ENCODE data around the gene JMJD1C.
"Not testable (repeated sequence)": the region's sequence is repeated elsewhere in the genome, so short reads cannot be mapped to it uniquely, and the experiment has no call there.

The JMJD1C gene

DNA sequence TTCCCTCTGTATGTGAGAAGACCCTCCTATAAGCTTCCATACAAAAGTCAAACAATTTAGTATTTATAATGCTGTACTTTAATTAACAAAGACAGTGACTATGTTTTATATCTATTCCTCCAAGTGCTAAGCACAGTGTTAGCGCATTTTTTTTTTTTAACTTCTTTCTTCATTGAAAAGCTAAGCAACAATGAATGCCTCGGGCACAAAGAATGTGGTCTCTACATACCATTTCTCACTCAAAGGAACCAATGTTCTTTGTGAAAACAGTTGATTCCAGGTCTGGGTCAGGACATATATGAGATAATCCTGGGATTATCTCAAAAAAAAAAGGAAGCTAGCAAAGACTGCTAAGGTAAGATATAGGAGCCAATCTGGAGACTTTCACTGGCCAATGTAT lies 29.2 kb upstream of the JMJD1C start:
- Mint-ChIP-seq H3K4me1 (ENCODE audit: low read depth) (peaks cover 25% of the 10 kb centered on the region), H3K4me3 (no peak overlapping the region), H3K27ac (no peak overlapping the region), H3K27me3 (no peaks in the 10 kb centered on the region), H3K36me3 (ENCODE audit: low read depth) (no peaks in the 10 kb centered on the region), H3K9me3 (no peaks in the 10 kb centered on the region)
- intact Hi-C loops (cut with micrococcal nuclease): no loop called here

DNA sequence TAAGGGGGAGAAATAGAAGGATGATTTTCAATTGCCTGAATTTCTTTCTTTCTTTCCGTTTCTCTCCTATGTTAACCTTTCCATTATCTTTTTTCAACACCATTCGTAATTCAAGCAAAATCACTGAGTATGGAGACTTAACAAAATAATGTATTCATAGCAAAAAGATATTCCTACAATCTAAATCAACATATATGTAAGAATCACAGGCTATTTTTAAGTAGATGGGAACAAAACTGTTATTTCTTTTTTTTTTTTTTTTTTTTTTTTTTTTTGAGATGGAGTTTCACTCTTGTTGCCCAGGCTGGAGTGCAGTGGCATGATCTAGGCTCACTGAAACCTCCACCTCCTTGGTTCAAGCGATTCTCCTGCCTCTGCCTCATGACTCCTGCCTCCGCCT lies 27.2 kb upstream of the JMJD1C start:
- H3K4me1 Mint-ChIP-seq (ENCODE audit: low read depth): peaks cover 16% of the 10 kb centered on the region
- H3K9me3 Mint-ChIP-seq: no peaks in the 10 kb centered on the region
- H3K36me3 Mint-ChIP-seq (ENCODE audit: low read depth): no peaks in the 10 kb centered on the region
- H3K27ac Mint-ChIP-seq: no peak overlapping the region
- intact Hi-C loops (cut with micrococcal nuclease): no loop called here
- H3K4me3 Mint-ChIP-seq: no peak overlapping the region
- H3K27me3 Mint-ChIP-seq: no peaks in the 10 kb centered on the region

DNA sequence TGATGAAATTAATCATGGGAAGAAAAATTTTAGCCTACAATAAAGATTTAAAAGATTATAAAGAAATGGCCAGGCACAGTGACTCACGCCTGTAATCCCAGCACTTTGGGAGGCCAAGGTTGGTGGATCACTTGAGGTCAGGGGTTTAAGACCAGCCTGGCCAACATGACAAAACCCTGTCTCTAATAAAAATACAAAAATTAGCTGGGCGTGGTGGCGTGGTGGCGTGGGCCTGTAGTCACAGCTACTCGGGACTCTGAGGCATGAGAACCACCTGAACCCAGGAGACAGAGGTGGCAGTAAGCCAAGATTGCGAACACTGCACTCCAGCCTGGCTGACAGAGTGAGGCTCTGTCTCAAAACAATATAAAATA lies 26.5 kb upstream of the JMJD1C start:
- H3K27me3 Mint-ChIP-seq; H3K9me3 Mint-ChIP-seq; H3K27ac Mint-ChIP-seq; H3K4me3 Mint-ChIP-seq; intact Hi-C loops (cut with micrococcal nuclease); H3K36me3 Mint-ChIP-seq (ENCODE audit: low read depth): not testable (repeated sequence)
- H3K4me1 Mint-ChIP-seq (ENCODE audit: low read depth): peaks cover 16% of the 10 kb centered on the region

DNA sequence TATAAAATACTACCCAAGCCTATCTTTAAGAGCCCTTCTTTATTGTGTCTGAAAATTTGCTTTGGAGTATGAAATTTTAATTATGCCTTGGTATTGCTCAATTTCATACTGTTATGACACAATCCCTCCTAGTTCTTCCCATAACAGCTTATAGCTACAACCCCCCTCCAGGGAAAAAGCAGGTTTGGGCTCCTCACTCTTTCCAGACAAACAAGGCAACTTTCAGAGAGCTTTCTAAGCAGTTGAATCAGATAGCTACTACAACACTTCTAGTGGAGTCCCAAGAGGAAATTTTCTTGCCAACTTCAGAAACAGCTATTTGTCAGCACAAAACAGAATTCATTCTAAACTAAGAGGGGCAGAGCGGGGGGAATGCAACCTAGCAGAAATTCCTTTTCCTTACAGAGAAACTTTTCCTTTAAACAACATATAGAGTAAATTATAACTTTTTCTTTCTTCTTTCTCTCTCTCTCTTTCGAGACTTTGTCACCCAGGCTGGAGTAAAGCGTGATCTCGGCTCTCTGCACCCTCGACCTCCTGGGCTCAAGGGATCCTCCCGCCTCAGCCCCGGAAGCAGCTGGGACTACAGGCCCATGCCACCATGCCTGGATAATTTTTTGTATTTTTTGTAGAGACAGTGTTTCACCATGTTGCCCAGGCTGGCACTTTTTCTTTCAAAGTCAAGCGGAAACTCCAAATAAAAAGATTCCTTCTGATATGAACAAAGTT lies 26.0 kb upstream of the JMJD1C start:
- Mint-ChIP-seq H3K4me3 (no peak overlapping the region), H3K27ac (no peak overlapping the region), H3K4me1 (ENCODE audit: low read depth) (peaks cover 13% of the 10 kb centered on the region), H3K36me3 (ENCODE audit: low read depth) (no peaks in the 10 kb centered on the region), H3K9me3 (no peaks in the 10 kb centered on the region), H3K27me3 (no peaks in the 10 kb centered on the region)
- intact Hi-C loops (cut with micrococcal nuclease): no loop called here

DNA sequence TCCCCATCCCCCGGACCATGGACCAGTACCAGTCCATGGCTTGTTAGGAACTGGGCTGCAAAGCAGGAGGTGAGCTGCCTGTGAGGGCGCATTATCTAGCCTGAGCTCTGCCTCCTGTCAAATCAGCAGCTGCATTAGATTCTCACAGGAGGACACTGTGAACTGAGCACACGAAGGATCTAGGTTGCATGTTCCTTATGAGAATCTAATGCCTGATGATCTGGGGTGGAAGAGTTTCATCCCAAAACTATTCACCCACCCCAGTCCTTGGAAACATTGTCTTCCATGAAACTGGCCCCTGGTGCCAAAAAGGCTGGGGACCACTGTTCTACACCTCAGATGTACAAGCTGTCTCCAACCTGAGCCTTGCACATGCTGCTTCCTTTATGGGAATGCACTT lies 24.1 kb upstream of the JMJD1C start:
- Mint-ChIP-seq H3K9me3 (no peaks in the 10 kb centered on the region), H3K4me1 (ENCODE audit: low read depth) (peaks cover 10% of the 10 kb centered on the region), H3K36me3 (ENCODE audit: low read depth) (no peaks in the 10 kb centered on the region), H3K4me3 (no peak overlapping the region), H3K27me3 (no peaks in the 10 kb centered on the region), H3K27ac (no peak overlapping the region)
- intact Hi-C loops (cut with micrococcal nuclease): no loop called here

DNA sequence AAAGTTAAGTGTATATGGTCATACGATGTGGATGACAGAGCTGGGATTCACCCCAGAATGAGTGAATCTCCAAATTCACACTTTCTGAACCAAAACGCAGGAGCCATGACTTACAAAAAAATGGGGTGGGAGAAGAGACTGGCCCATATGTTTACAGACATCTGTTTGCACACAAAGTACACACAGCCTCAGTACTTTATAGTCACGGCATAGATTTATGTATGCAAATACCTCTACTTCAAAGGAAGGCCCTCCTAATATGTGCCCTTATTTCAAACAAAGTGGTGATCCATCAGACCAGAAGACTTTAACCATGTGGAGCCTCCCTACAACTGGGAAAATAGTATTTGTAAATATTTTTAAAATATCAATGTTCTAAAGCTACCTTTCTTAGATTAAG lies 22.2 kb upstream of the JMJD1C start:
- Mint-ChIP-seq H3K27ac (no peak overlapping the region), H3K27me3 (no peaks in the 10 kb centered on the region), H3K4me3 (no peak overlapping the region), H3K36me3 (ENCODE audit: low read depth) (no peaks in the 10 kb centered on the region), H3K4me1 (ENCODE audit: low read depth) (peaks cover 15% of the 10 kb centered on the region), H3K9me3 (no peaks in the 10 kb centered on the region)
- intact Hi-C loops (cut with micrococcal nuclease): no loop called here

DNA sequence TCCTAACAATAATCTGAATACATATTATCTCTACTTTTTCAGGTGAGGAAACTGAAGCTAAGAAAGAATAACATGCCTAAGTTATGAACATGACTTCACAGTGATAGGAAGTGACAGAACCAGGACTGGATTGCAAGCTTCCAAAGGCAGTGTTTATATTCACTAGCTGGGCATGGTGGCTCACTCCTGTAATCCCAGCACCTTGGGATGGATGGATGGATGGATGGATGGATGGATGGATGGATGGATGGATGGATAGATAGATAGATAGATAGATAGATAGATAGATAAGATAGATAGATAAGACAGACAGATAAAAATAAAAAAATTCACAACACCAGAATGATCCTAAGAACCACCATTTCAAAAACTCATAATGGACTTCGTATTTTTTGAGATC lies 18.2 kb upstream of the JMJD1C start:
- Mint-ChIP-seq H3K9me3 (no peaks in the 10 kb centered on the region), H3K27ac (no peak overlapping the region), H3K4me3 (no peak overlapping the region), H3K27me3 (no peaks in the 10 kb centered on the region), H3K4me1 (ENCODE audit: low read depth) (peaks cover 11% of the 10 kb centered on the region), H3K36me3 (ENCODE audit: low read depth) (no peaks in the 10 kb centered on the region)
- intact Hi-C loops (cut with micrococcal nuclease): no loop called here

DNA sequence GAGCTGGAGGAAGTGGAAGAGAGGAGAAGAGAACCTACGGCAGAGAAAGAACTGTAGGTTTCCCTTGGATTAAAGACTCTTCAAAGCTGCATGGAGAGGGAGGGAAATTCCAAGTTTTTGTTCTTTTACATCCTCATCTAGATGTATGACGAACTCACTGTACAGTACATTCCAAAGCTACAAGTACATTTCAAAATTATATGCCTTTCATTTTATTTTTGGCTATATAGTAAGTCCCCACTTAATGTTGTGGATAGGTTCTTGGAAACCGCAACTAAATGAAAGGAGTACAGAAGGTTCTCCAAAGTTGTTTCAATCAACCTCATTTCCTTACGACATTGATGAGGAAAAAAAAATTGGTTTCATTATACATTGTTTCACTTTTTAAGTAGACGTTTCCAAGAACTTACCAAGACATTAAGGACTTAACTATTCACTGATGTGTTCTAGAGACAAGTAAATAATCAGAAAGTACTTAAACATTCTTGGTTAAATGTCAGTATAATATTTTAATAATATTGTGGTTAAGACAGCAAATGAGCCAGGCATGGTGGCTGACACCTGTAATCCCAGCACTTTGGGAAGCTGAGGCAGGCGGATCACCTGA lies 16.1 kb upstream of the JMJD1C start:
- Mint-ChIP-seq H3K27me3 (no peaks in the 10 kb centered on the region), H3K4me3 (no peak overlapping the region)

DNA sequence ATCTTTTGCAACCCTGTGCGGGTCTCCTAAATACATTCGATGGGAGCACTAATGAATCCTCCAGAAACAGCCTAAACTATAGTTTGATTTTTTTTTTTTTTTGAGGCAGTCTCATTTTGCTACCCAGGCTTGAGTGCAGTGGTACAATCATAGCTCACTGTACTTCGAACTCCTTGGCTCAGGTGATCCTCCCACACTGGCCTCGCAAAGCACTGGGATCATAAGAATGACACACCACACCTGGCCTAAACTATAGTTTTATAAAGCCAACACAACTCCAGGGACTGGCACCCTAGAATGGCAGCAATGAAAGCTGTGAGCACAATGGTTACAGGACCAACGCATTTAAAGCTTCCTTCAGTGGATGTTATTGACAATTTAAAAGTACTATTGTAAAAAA lies 14.5 kb upstream of the JMJD1C start:
- Mint-ChIP-seq H3K27me3 (no peaks in the 10 kb centered on the region), H3K9me3 (no peaks in the 10 kb centered on the region), H3K36me3 (ENCODE audit: low read depth) (no peaks in the 10 kb centered on the region), H3K4me3 (no peak overlapping the region), H3K4me1 (ENCODE audit: low read depth) (peaks cover 18% of the 10 kb centered on the region), H3K27ac (no peak overlapping the region)
- intact Hi-C loops (cut with micrococcal nuclease): no loop called here

More for the DNA sequence above, 16.1 kb upstream of the JMJD1C start:
- no peak overlapping the region for H3K27ac Mint-ChIP-seq
- H3K36me3 Mint-ChIP-seq (ENCODE audit: low read depth): no peaks in the 10 kb centered on the region
- H3K9me3 Mint-ChIP-seq: no peaks in the 10 kb centered on the region
- peaks cover 11% of the 10 kb centered on the region for H3K4me1 Mint-ChIP-seq (ENCODE audit: low read depth)
- intact Hi-C loops (cut with micrococcal nuclease): no loop called here

DNA sequence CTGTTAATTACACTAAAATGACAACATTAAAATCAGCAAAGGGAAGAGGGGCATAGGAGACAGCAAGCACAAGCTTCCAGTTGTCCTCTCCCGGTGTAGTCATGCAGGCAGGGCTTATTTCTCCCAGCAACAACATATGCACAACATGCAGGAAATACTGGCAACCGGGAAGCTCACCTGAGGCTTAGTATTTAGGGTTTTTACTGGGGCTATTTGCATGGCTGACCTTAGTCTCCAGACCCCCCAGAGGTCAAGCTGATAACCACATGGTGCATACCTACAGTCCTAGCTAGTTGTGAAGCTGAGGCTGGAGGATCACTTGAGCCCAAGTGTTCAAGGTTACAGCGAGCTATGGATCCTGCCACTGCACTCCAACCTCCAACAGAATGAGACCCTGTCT lies 12.8 kb upstream of the JMJD1C start:
- Mint-ChIP-seq H3K4me3 (no peak overlapping the region), H3K9me3 (no peaks in the 10 kb centered on the region), H3K4me1 (ENCODE audit: low read depth) (peaks cover 18% of the 10 kb centered on the region), H3K36me3 (ENCODE audit: low read depth) (no peaks in the 10 kb centered on the region), H3K27me3 (no peaks in the 10 kb centered on the region), H3K27ac (no peak overlapping the region)
- intact Hi-C loops (cut with micrococcal nuclease): no loop called here

DNA sequence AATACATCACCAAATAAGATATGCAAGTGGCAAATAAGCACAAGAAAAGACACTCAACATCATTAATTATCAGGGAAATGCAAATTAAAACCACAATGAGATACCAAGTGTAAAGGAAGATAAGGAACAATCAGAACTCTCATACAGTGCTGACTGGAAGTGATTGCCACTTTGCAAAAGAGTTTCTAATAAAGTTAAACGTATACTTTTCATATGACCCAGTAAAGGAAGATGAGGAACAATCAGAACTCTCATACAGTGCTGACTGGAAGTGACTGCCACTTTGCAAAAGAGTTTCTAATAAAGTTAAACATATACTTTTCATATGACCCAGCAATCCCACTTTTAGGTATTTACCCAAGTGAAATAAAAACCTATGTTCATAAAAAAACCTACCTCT lies 12.2 kb upstream of the JMJD1C start:
- H3K36me3 Mint-ChIP-seq (ENCODE audit: low read depth): no peaks in the 10 kb centered on the region
- H3K9me3 Mint-ChIP-seq: no peaks in the 10 kb centered on the region
- no peak overlapping the region for H3K4me3 Mint-ChIP-seq
- no peaks in the 10 kb centered on the region for H3K27me3 Mint-ChIP-seq
- intact Hi-C loops (cut with micrococcal nuclease): no loop called here
- no peak overlapping the region for H3K27ac Mint-ChIP-seq
- H3K4me1 Mint-ChIP-seq (ENCODE audit: low read depth): peaks cover 13% of the 10 kb centered on the region

DNA sequence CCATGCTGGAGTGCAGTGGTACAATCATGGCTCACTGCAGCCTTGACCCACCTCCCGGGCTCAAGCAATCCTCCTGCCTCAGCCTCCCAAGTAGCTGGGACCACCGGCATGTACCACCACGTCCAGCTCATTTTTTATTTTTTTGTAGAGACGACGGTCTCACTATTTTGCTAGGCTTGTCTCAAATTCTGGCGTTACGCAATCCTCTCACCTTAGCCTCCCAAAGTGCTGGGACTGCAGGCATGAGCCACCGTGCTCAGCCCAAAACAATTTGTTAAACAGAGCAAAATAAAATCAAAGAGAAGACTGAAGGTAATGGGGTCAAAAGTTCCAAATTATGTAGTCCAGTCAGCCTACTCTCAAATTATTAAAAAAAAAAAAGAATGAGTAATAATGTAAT lies 8.7 kb upstream of the JMJD1C start:
- peaks cover 19% of the 10 kb centered on the region for H3K4me1 Mint-ChIP-seq (ENCODE audit: low read depth)
- H3K27ac Mint-ChIP-seq: no peak overlapping the region
- intact Hi-C loops (cut with micrococcal nuclease): no loop called here
- H3K36me3 Mint-ChIP-seq (ENCODE audit: low read depth): no peaks in the 10 kb centered on the region
- H3K4me3 Mint-ChIP-seq: no peak overlapping the region
- H3K27me3 Mint-ChIP-seq: no peaks in the 10 kb centered on the region
- no peaks in the 10 kb centered on the region for H3K9me3 Mint-ChIP-seq

DNA sequence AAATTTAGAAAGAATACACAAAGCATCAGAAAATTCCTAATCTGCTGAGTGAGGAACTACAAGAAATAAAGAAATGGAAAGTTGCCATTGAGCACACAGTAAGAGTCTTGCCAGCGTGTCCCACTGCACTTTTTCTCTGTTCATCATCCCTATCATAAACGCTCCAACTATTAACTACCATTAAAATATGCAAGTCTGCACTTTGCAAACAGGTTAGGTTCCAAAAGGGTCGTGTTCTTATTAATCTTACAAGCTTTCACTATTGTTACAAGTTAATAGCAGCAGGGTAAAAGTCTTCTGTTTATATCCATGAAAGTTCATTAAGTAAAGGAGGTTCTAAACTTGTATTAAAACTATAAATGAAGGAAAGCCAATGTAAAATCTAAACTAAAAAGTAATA lies 5.2 kb upstream of the JMJD1C start:
- Mint-ChIP-seq H3K4me1 (ENCODE audit: low read depth) (peaks cover 19% of the 10 kb centered on the region), H3K27me3 (peaks cover 10% of the 10 kb centered on the region), H3K36me3 (ENCODE audit: low read depth) (peaks cover 1% of the 10 kb centered on the region), H3K9me3 (no peaks in the 10 kb centered on the region), H3K27ac (no peak overlapping the region), H3K4me3 (no peak overlapping the region)
- intact Hi-C loops (cut with micrococcal nuclease): no loop called here

DNA sequence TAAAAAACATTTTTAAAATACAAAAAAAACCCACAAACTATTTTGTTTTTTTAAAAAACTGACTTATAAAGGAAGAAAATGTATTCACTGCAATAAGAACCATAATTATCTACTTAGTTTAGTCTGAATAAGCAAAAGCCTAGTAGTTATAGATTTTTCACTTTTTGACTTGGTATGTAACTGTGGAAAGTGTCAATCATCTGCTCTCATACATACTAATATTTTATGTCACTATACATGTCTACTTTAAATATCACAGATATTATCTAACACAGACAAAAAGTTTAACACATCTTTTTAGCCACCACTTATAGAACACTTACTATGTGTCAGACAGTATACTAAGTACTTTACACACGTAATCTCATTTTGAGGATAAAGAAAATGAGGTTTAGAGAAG lies 3.2 kb upstream of the JMJD1C start:
- H3K4me1 Mint-ChIP-seq (ENCODE audit: low read depth): peaks cover 27% of the 10 kb centered on the region
- H3K36me3 Mint-ChIP-seq (ENCODE audit: low read depth): peaks cover 13% of the 10 kb centered on the region

DNA sequence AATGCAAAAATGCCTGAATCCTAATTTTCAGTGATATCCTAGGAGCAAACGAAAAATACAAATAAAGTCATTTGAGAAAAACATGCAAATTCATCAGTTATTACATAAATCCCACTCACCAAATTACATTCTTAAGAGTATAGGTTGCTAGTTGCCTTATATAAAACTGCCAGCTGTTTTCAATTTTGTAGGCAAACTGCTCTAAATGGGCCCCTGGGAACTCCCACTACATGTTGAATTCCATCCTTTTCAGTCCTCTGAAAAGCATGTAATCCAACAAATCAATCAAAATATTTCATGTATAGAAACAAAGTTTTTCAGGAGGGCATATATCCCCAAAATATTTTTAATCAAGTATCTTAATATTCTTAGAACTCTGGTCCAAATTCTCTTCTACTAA lies 2.1 kb upstream of the JMJD1C start:
- H3K36me3 Mint-ChIP-seq (ENCODE audit: low read depth): peaks cover 13% of the 10 kb centered on the region
- no peak overlapping the region for H3K4me3 Mint-ChIP-seq
- peaks cover 28% of the 10 kb centered on the region for H3K4me1 Mint-ChIP-seq (ENCODE audit: low read depth)

More for the DNA sequence above, 3.2 kb upstream of the JMJD1C start:
- Mint-ChIP-seq H3K27ac (no peak overlapping the region), H3K27me3 (peaks cover 11% of the 10 kb centered on the region), H3K9me3 (no peaks in the 10 kb centered on the region), H3K4me3 (no peak overlapping the region)
- intact Hi-C loops (cut with micrococcal nuclease): loop anchor here (5.0 kb wide), 1 partner anchor 252 kb away; no protein-coding TSS in a partner anchor

More for the DNA sequence above, 2.1 kb upstream of the JMJD1C start:
- Mint-ChIP-seq H3K27ac (no peak overlapping the region), H3K27me3 (peaks cover 11% of the 10 kb centered on the region), H3K9me3 (no peaks in the 10 kb centered on the region)
- intact Hi-C loops (cut with micrococcal nuclease): loop anchor here (5.0 kb wide), 1 partner anchor 251 kb away; no protein-coding TSS in a partner anchor

Data from dendritic cell treated with granulocyte-macrophage colony-stimulating factor and Interleukin-4, amounts not matched to agents 40 ng/mL and 50 ng/mL, for 4 days (primary cell).